HG03135 (cell line): Measurements from ENCODE around the gene SF3B6.

Experiments
- ATAC-seq: cut with Tn5 transposase; IDR thresholded peaks from one replicate; pipeline ENCODE4 v1.9.1; 2021; ENCODE audit warnings: mild to moderate bottlenecking, moderate library complexity; ENCODE audit not compliant: unreplicated experiment

Gene SF3B6

GRCh38 chr2:24022324-24022974 lies 53.7 kb downstream of the SF3B6 start:
- ATAC-seq: no peak

- no peak for ATAC-seq
These were observed 54.8 kb downstream of the SF3B6 start for GRCh38 chr2:24021122-24021998.

GRCh38 chr2:24020244-24020643 lies 55.9 kb downstream of the SF3B6 start:
- no peak for ATAC-seq

GRCh38 chr2:24019729-24020128 lies 56.4 kb downstream of the SF3B6 start:
- no peak for ATAC-seq

- ATAC-seq: no peak
These were observed 57.9 kb downstream of the SF3B6 start for GRCh38 chr2:24018241-24018640.

GRCh38 chr2:24017711-24018110 lies 58.4 kb downstream of the SF3B6 start:
- ATAC-seq: no peak
